SIG-M5 (cell line): ENCODE data around the gene INKA1.

Experiments
- DNase-seq: peaks from one replicate; lab custom pipeline; 2025; lab: John Stamatoyannopoulos, UW

The INKA1 gene

GRCh38 chr3:49786357-49787181 is 16.5 kb upstream of the INKA1 start, which contains the start of gene IP6K1:
Gene IP6K1, minus strand, starts transcription at chr3:49786542. Its CDS starts 38,502 bp downstream, at chr3:49748040.
- peak; percentile 98 for DNase-seq

- DNase-seq = no peak
These were observed 15.9 kb upstream of the INKA1 start for GRCh38 chr3:49787182-49787464.

- no peak for DNase-seq
These were observed 15.5 kb upstream of the INKA1 start for GRCh38 chr3:49787536-49787935.

- no peak for DNase-seq
These were observed 15.0 kb upstream of the INKA1 start for GRCh38 chr3:49788056-49788455.

GRCh38 chr3:49790626-49791411 is 12.2 kb upstream of the INKA1 start:
- DNase-seq = no peak

GRCh38 chr3:49791571-49791970 is 11.5 kb upstream of the INKA1 start:
- DNase-seq = no peak

- no peak for DNase-seq
These were observed 10.5 kb upstream of the INKA1 start for GRCh38 chr3:49792371-49793150.

GRCh38 chr3:49793486-49794085 is 9.5 kb upstream of the INKA1 start:
- no peak for DNase-seq

- no peak for DNase-seq
These were observed 8.6 kb upstream of the INKA1 start for GRCh38 chr3:49794431-49794830.

GRCh38 chr3:49794926-49795905 is 7.8 kb upstream of the INKA1 start:
- DNase-seq = no peak

GRCh38 chr3:49799105-49799504 is 4.0 kb upstream of the INKA1 start:
- no peak for DNase-seq

- DNase-seq = no peak
These were observed 3.3 kb upstream of the INKA1 start, which contains the start of gene CDHR4 for GRCh38 chr3:49799761-49800160. Gene CDHR4, minus strand, starts transcription at chr3:49799873. Its CDS starts 61 bp downstream, at chr3:49799812.

GRCh38 chr3:49801160-49801559 is 1.9 kb upstream of the INKA1 start:
- no peak for DNase-seq

GRCh38 chr3:49803465-49804140 is 542 bp downstream of the INKA1 start:
- no peak for DNase-seq

GRCh38 chr3:49804141-49805041 is 1.3 kb downstream of the INKA1 start:
- DNase-seq = no peak

- DNase-seq = peak; percentile 40
These were observed 2.3 kb downstream of the INKA1 start for GRCh38 chr3:49805367-49805782.

GRCh38 chr3:49805897-49806701 is 3.0 kb downstream of the INKA1 start:
- DNase-seq = no peak

GRCh38 chr3:49806850-49807249 is 3.8 kb downstream of the INKA1 start:
- no peak for DNase-seq
